ENCODE measurements around the gene RNF224. TPM values are rescaled to one million over a fixed set of nuclear protein-coding genes. Genes with fewer than 3 reads are reported as not detected.
A peak's percentile ranks its signal among the peaks of the same experiment; 100 is the strongest.

Gene RNF224
- total RNA-seq, 6 experiments from 2014 or later = not detected

GRCh38 chr9:137188086-137188489 lies 39.2 kb upstream of the RNF224 start:
- H3K36me3 ChIP-seq = peaks cover 0 to 23% (median 9%) of the 10 kb centered on the region in 4 donors
- H3K27ac ChIP-seq = peak overlapping the region; percentile 85 to 92 (median 91)
- H3K9me3 ChIP-seq = no peaks in the 10 kb centered on the region
- H3K4me3 ChIP-seq = peak overlapping the region; percentile 90 to 100 (median 98)
- H3K27me3 ChIP-seq = no peaks in the 10 kb centered on the region
- 0% methylated on average over 4 of the region's 31 CpGs for WGBS (ENCODE audit: insufficient coverage, low coverage, low lambda C conversion rate, missing lambda C conversion rate)
- peaks cover 0 to 34% (median 15%) of the 10 kb centered on the region in 4 donors for H3K4me1 ChIP-seq
- no peak for DNase-seq
- intact Hi-C loops (cut with DNase I) = loop anchor here in 1 of 2 donors (10.0 kb wide), 1 partner anchor 47 kb away; the partner anchor contains the start of gene SLC34A3
- no peak for ATAC-seq
- no peak for TF ChIP-seq CTCF (IDR thresholded peaks at IDR 0.05)
- TF ChIP-seq POLR2A (IDR thresholded peaks at IDR 0.05) = no peak

GRCh38 chr9:137188490-137189296 lies 38.6 kb upstream of the RNF224 start, which contains the start of the genes ANAPC2 and SSNA1:
TSS of gene ANAPC2 (minus strand) at chr9:137188560. CDS start at chr9:137188532, 28 bp downstream.
TSS of gene SSNA1 (plus strand) at chr9:137188676. CDS start at chr9:137188727, 51 bp downstream.
- Histone ChIP-seq H3K36me3 (peaks cover 0 to 18% (median 5%) of the 10 kb centered on the region in 4 donors), H3K9me3 (no peaks in the 10 kb centered on the region), H3K4me1 (peaks cover 0 to 34% (median 15%) of the 10 kb centered on the region in 4 donors), H3K27me3 (no peaks in the 10 kb centered on the region), H3K4me3 (peak within 1 kb of the TSS; percentile 90 to 100 (median 98)), H3K27ac (peak within 1 kb of the TSS; percentile 85 to 92 (median 91))
- peak; percentile 91 to 94 (median 93) for DNase-seq
- peak; percentile 3 to 43 (median 18) for TF ChIP-seq CTCF (IDR thresholded peaks at IDR 0.05)
- peak; percentile 88 for TF ChIP-seq POLR2A (IDR thresholded peaks at IDR 0.05)
- WGBS (ENCODE audit: insufficient coverage, low coverage, low lambda C conversion rate, missing lambda C conversion rate) = 0% methylated on average over 14 of the region's 98 CpGs
- intact Hi-C loops (cut with DNase I) = loop anchor here in 1 of 2 donors (10.0 kb wide), 1 partner anchor 46 kb away; the partner anchor contains the start of gene SLC34A3
- ATAC-seq = peak; percentile 79 to 90 (median 83)

GRCh38 chr9:137189297-137190295 lies 37.7 kb upstream of the RNF224 start:
- H3K4me3 ChIP-seq = peak overlapping the region; percentile 90 to 100 (median 98)
- TF ChIP-seq CTCF (IDR thresholded peaks at IDR 0.05) = no peak
- peak overlapping the region; percentile 85 to 92 (median 91) for H3K27ac ChIP-seq
- peaks cover 0 to 17% (median 4%) of the 10 kb centered on the region in 4 donors for H3K36me3 ChIP-seq
- no peaks in the 10 kb centered on the region for H3K27me3 ChIP-seq
- 14% methylated on average over 8 of the region's 23 CpGs for WGBS (ENCODE audit: insufficient coverage, low coverage, low lambda C conversion rate, missing lambda C conversion rate)
- ATAC-seq (peak in 2 of 4 donors; percentile 3 to 20), DNase-seq (no peak)
- peaks cover 0 to 42% (median 19%) of the 10 kb centered on the region in 4 donors for H3K4me1 ChIP-seq
- intact Hi-C loops (cut with DNase I) = loop anchor here in 1 of 2 donors (10.0 kb wide), 1 partner anchor 45 kb away; the partner anchor contains the start of gene SLC34A3
- no peaks in the 10 kb centered on the region for H3K9me3 ChIP-seq

GRCh38 chr9:137190315-137190856 lies 36.9 kb upstream of the RNF224 start:
- no peak for DNase-seq
- H3K27ac ChIP-seq = no peak overlapping the region
- TF ChIP-seq POLR2A (IDR thresholded peaks at IDR 0.05) (no peak), CTCF (IDR thresholded peaks at IDR 0.05) (no peak)
- intact Hi-C loops (cut with DNase I) = no loop called here
- WGBS (ENCODE audit: insufficient coverage, low coverage, low lambda C conversion rate, missing lambda C conversion rate) = 78% methylated on average over 3 of the region's 9 CpGs
- H3K36me3 ChIP-seq = peaks cover 0 to 17% (median 4%) of the 10 kb centered on the region in 4 donors
- no peak overlapping the region for H3K4me3 ChIP-seq
- peaks cover 0 to 50% (median 23%) of the 10 kb centered on the region in 4 donors for H3K4me1 ChIP-seq
- H3K27me3 ChIP-seq = no peaks in the 10 kb centered on the region
- ATAC-seq = no peak
- no peaks in the 10 kb centered on the region for H3K9me3 ChIP-seq
